ENCODE measurements around the gene PLCB4. TPM values are rescaled to one million over a fixed set of nuclear protein-coding genes. Genes with fewer than 3 reads are reported as not detected.

The PLCB4 gene
- total and polyA plus RNA-seq, 2 experiments from 2014 or later: 31.6 to 39.2 TPM

DNA sequence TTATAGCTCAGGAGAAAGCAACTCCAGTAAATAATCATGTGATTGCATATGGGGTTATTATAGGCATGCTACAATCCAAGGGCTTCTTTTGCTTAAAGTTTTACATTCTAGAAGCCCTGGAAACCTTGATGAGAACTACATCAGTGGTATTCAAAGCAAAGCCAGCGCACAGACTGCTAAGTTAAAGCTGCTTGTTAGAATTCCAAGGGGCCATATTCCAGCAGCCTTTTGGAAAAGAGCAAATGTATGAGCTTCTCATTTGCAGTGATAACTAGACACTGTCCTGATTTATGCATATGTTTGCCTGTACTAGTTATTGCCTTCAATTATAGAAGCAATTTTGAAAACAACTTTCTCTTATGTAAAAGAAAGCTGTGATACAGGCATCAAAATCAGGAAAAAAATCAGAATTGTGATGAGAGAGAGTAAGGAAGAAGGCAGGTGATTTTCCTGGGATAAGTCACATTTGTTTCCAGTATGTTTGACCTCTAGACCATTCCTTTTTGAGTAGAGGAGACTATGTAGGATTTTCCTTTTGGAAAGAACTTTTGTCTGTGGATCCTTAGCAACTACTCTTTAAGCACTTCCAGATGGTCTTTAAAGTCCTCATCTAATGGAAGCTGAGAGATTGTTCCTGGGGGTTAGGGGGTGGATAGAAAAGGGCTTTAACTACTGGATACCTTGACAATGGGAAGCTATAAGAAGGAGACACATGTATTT is 159.2 kb downstream of the PLCB4 start:
- Histone ChIP-seq H3K36me3 (no peaks in the 10 kb centered on the region), H3K27ac (no peak overlapping the region), H3K27me3 (no peaks in the 10 kb centered on the region), H3K4me1 (ENCODE audit: low read depth) (peaks cover 25% of the 10 kb centered on the region), H3K4me3 (no peak overlapping the region), H3K9me3 (ENCODE audit: low read depth) (no peaks in the 10 kb centered on the region)
- DNase-seq (ENCODE audit: low read depth in 1 of 2, low spot score in 1 of 2): no peak
- TF ChIP-seq, protein P1, sequence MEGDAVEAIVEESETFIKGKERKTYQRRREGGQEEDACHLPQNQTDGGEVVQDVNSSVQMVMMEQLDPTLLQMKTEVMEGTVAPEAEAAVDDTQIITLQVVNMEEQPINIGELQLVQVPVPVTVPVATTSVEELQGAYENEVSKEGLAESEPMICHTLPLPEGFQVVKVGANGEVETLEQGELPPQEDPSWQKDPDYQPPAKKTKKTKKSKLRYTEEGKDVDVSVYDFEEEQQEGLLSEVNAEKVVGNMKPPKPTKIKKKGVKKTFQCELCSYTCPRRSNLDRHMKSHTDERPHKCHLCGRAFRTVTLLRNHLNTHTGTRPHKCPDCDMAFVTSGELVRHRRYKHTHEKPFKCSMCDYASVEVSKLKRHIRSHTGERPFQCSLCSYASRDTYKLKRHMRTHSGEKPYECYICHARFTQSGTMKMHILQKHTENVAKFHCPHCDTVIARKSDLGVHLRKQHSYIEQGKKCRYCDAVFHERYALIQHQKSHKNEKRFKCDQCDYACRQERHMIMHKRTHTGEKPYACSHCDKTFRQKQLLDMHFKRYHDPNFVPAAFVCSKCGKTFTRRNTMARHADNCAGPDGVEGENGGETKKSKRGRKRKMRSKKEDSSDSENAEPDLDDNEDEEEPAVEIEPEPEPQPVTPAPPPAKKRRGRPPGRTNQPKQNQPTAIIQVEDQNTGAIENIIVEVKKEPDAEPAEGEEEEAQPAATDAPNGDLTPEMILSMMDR (IDR thresholded peaks at IDR 0.05; ENCODE audit: low read depth, low read length): no peak

DNA sequence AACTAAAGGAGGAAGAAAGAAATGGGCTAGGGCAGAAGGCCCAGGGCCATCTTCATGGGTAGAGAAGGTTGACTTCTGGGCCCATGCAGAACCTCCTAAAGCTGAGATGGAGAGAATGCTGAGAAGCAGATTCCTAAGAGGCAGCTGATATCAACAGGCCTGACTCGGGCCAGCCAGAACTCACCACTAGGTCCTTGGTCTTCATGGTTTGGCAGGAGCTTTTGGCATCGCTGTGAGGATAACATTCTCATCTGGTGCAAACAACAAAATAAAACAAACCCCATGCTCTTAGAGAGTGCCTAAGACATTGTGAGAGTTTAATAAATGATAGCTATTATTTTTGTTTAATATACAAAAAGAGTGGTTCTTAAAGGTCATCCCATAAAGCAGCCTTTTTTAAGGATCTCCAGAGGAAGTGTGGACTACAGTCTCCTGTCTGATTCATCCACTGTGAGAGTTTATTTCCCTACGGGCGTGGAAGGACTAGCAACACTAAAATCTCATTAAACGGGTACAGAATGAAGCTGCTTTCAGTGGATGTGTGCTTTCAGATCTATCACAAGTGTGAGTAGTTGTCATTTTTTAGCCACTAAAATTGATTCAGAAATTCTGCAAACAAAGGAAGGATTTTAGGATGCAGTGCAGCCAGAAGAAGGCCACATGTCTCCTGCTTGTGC is 160.0 kb downstream of the PLCB4 start:
- Histone ChIP-seq H3K4me1 (ENCODE audit: low read depth) (peaks cover 25% of the 10 kb centered on the region), H3K36me3 (no peaks in the 10 kb centered on the region), H3K27me3 (no peaks in the 10 kb centered on the region), H3K27ac (no peak overlapping the region), H3K4me3 (no peak overlapping the region), H3K9me3 (ENCODE audit: low read depth) (no peaks in the 10 kb centered on the region)
- no peak for DNase-seq (ENCODE audit: low read depth in 1 of 2, low spot score in 1 of 2)
- TF ChIP-seq, protein P1 (IDR thresholded peaks at IDR 0.05; ENCODE audit: low read depth, low read length): no peak

DNA sequence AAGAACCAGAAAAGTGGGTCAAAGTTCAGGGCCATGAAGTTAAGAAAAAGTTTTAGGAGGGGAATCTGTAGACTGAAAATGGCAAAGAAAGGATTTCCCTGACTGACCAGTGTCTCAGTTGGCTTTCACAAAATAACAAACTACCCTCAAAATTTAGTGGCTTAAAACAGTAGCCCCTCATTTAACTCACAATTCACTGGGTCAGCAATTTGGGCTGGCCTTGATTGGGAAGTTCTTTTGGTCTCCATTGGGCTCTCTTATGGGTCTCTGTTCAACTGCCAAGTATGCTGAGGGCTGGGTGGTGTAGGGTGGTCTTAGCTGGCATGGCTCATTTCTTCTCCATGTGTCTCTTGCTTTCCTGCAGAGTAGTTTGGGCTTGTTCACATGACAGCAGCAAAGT is 161.5 kb downstream of the PLCB4 start:
- DNase-seq (ENCODE audit: low read depth in 1 of 2, low spot score in 1 of 2): no peak
- Histone ChIP-seq H3K4me1 (ENCODE audit: low read depth) (peaks cover 21% of the 10 kb centered on the region), H3K4me3 (no peak overlapping the region), H3K36me3 (no peaks in the 10 kb centered on the region), H3K27ac (no peak overlapping the region), H3K9me3 (ENCODE audit: low read depth) (no peaks in the 10 kb centered on the region), H3K27me3 (no peaks in the 10 kb centered on the region)
- TF ChIP-seq, protein P1 (IDR thresholded peaks at IDR 0.05; ENCODE audit: low read depth, low read length): no peak

DNA sequence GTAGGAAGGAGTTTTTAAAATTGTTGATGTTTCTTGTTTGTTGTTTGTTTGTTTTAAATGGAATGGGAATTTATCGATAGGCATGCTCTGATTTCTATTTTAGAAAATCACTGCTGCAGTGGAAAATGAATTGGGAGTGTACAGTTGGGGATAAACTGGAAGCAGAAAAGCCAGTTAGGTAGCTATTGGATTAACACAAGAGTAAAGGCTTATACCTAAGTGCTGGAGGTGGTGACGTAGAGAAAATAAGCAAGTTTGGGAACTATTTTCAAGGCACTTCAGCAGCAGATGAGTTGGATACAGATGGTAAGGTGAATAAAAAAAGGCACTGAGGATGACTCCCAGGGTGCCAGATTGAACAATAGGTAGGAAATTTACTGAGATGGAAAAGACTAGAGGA is 164.9 kb downstream of the PLCB4 start:
- no peak for DNase-seq (ENCODE audit: low read depth in 1 of 2, low spot score in 1 of 2)

DNA sequence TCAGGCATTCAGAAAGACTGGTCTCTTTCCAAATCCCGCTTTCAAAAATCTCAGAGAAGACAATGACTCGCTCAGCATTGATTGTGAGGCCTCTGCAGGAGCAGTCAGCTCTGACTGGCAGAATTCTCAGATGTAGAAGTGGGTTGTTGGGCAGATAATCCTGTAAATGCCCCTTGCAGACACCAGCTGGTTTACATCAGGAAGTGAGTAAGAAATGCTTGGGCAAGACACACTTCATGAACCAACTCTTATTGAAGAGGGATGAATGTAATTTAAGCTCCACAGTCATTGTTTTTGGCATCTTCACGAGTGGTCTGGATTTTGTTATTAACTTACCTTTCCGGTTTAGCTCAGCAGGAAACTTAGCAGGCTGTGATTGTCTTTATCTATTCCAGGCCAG is 166.6 kb downstream of the PLCB4 start:
- Histone ChIP-seq H3K36me3 (no peaks in the 10 kb centered on the region), H3K9me3 (ENCODE audit: low read depth) (no peaks in the 10 kb centered on the region), H3K4me3 (no peak overlapping the region), H3K4me1 (ENCODE audit: low read depth) (no peaks in the 10 kb centered on the region), H3K27ac (no peak overlapping the region), H3K27me3 (no peaks in the 10 kb centered on the region)
- DNase-seq (ENCODE audit: low read depth in 1 of 2, low spot score in 1 of 2): peak in 1 of 2 donors; percentile 84
- TF ChIP-seq, protein P1 (IDR thresholded peaks at IDR 0.05; ENCODE audit: low read depth, low read length): no peak

More for the DNA sequence above, 164.9 kb downstream of the PLCB4 start:
- Histone ChIP-seq H3K4me3 (no peak overlapping the region), H3K36me3 (no peaks in the 10 kb centered on the region), H3K9me3 (ENCODE audit: low read depth) (no peaks in the 10 kb centered on the region), H3K27me3 (no peaks in the 10 kb centered on the region), H3K27ac (no peak overlapping the region), H3K4me1 (ENCODE audit: low read depth) (no peaks in the 10 kb centered on the region)
- TF ChIP-seq, protein P1 (IDR thresholded peaks at IDR 0.05; ENCODE audit: low read depth, low read length): no peak

Data from cardiac muscle cell (in vitro differentiated cells and primary cell).